ENCODE results near the gene UTP14C. TPM values are rescaled to one million over a fixed set of nuclear protein-coding genes. Genes with fewer than 3 reads are reported as not detected.

Gene UTP14C
- total RNA-seq, 4 donors from 2014 or later = 6.3 to 11.8 (median 8.5) TPM

- Histone ChIP-seq H3K9me3 (no peaks in the 10 kb centered on the region), H3K27ac (no peak overlapping the region), H3K27me3 (peaks cover 0 to 4% (median 0%) of the 10 kb centered on the region in 4 donors), H3K4me3 (no peak overlapping the region), H3K4me1 (peaks cover 0 to 23% (median 5%) of the 10 kb centered on the region in 3 donors), H3K36me3 (peaks cover 0 to 55% (median 18%) of the 10 kb centered on the region in 3 donors)
- DNase-seq = no peak
- intact Hi-C loops (cut with DNase I) = no loop called here
- TF ChIP-seq CTCF (IDR thresholded peaks at IDR 0.05) = no peak
- TF ChIP-seq POLR2A (IDR thresholded peaks at IDR 0.05) = no peak
- 96 to 100% methylated on average over 2 of the region's 3 CpGs for WGBS, 2 donors
Observed at GRCh38 chr13:52016296-52016695, 8.2 kb upstream of the UTP14C start.

GRCh38 chr13:52020191-52020590 is 4.3 kb upstream of the UTP14C start:
- H3K36me3 ChIP-seq = peaks cover 0 to 94% (median 22%) of the 10 kb centered on the region in 3 donors
- no peak for TF ChIP-seq POLR2A (IDR thresholded peaks at IDR 0.05)
- no peak for TF ChIP-seq CTCF (IDR thresholded peaks at IDR 0.05)
- 95 to 97% methylated on average over 3 of the region's 3 CpGs for WGBS, 2 donors
- no peak overlapping the region for H3K4me3 ChIP-seq
- no peaks in the 10 kb centered on the region for H3K27me3 ChIP-seq
- H3K27ac ChIP-seq = no peak overlapping the region
- intact Hi-C loops (cut with DNase I) = no loop called here
- H3K4me1 ChIP-seq = no peaks in the 10 kb centered on the region
- H3K9me3 ChIP-seq = no peaks in the 10 kb centered on the region
- no peak for DNase-seq

- Histone ChIP-seq H3K9me3 (no peaks in the 10 kb centered on the region), H3K36me3 (peaks cover 0 to 95% (median 22%) of the 10 kb centered on the region in 3 donors), H3K27me3 (no peaks in the 10 kb centered on the region), H3K4me3 (no peak overlapping the region), H3K27ac (no peak overlapping the region), H3K4me1 (no peaks in the 10 kb centered on the region)
- intact Hi-C loops (cut with DNase I) = no loop called here
- WGBS, 2 donors = 93 to 98% methylated on average over 2 of the region's 2 CpGs
- no peak for DNase-seq
- no peak for TF ChIP-seq CTCF (IDR thresholded peaks at IDR 0.05)
- no peak for TF ChIP-seq POLR2A (IDR thresholded peaks at IDR 0.05)
Observed at GRCh38 chr13:52022356-52022755, 2.1 kb upstream of the UTP14C start.

- Histone ChIP-seq H3K4me1 (no peaks in the 10 kb centered on the region), H3K27me3 (no peaks in the 10 kb centered on the region), H3K27ac (no peak overlapping the region), H3K36me3 (peaks cover 0 to 84% (median 6%) of the 10 kb centered on the region in 3 donors), H3K4me3 (no peak overlapping the region), H3K9me3 (peaks cover 0 to 5% (median 0%) of the 10 kb centered on the region in 3 donors)
- WGBS, 2 donors = 93 to 100% methylated on average over 4 to 5 of the region's 8 CpGs
- no peak for DNase-seq
- TF ChIP-seq POLR2A (IDR thresholded peaks at IDR 0.05) = no peak
- no peak for TF ChIP-seq CTCF (IDR thresholded peaks at IDR 0.05)
- intact Hi-C loops (cut with DNase I) = no loop called here
Observed at GRCh38 chr13:52025475-52026245, 1.2 kb downstream of the UTP14C start.

GRCh38 chr13:52026246-52026626 is 1.7 kb downstream of the UTP14C start:
- H3K36me3 ChIP-seq = peaks cover 0 to 78% (median 4%) of the 10 kb centered on the region in 3 donors
- intact Hi-C loops (cut with DNase I) = no loop called here
- H3K27ac ChIP-seq = no peak overlapping the region
- 86 to 98% methylated on average over 3 of the region's 3 CpGs for WGBS, 2 donors
- H3K27me3 ChIP-seq = no peaks in the 10 kb centered on the region
- no peak overlapping the region for H3K4me3 ChIP-seq
- DNase-seq = no peak
- TF ChIP-seq POLR2A (IDR thresholded peaks at IDR 0.05) = no peak
- TF ChIP-seq CTCF (IDR thresholded peaks at IDR 0.05) = no peak
- peaks cover 0 to 5% (median 0%) of the 10 kb centered on the region in 3 donors for H3K9me3 ChIP-seq
- H3K4me1 ChIP-seq = no peaks in the 10 kb centered on the region
